Measurements from ENCODE around the gene AADACL2. TPM values are rescaled to one million over a fixed set of nuclear protein-coding genes. Genes with fewer than 3 reads are reported as not detected.
"Not testable (repeated sequence)": the region's sequence is repeated elsewhere in the genome, so short reads cannot be mapped to it uniquely, and the experiment has no call there.

The AADACL2 gene
- total RNA-seq, 2 donors from 2014 or later = 0.62 TPM; not detected in 1

GRCh38 chr3:151788401-151788800, 54.7 kb downstream of the AADACL2 start:
- WGBS = 76% methylated on average over 2 of the region's 2 CpGs
- TF ChIP-seq POLR2A (IDR thresholded peaks at IDR 0.05) (no peak), POLR2AphosphoS5 (IDR thresholded peaks at IDR 0.05) (no peak), CTCF (IDR thresholded peaks at IDR 0.05) (no peak)
- H3K4me1 ChIP-seq (replicated peaks) = no peaks in the 10 kb centered on the region
- intact Hi-C loops (cut with DNase I) = no loop called here
- no peaks in the 10 kb centered on the region for H3K27me3 ChIP-seq (replicated peaks; ENCODE audit: insufficient read depth)
- no peaks in the 10 kb centered on the region for H3K9me3 ChIP-seq
- H3K36me3 ChIP-seq = no peaks in the 10 kb centered on the region
- DNase-seq (ENCODE audit: low spot score) = no peak
- H3K27ac ChIP-seq = no peak overlapping the region
- no peak overlapping the region for H3K4me3 ChIP-seq

GRCh38 chr3:151789853-151790463, 56.2 kb downstream of the AADACL2 start:
- intact Hi-C loops (cut with DNase I) = no loop called here
- Histone ChIP-seq H3K27me3 (replicated peaks; ENCODE audit: insufficient read depth) (no peaks in the 10 kb centered on the region), H3K4me3 (no peak overlapping the region), H3K4me1 (replicated peaks) (no peaks in the 10 kb centered on the region), H3K36me3 (no peaks in the 10 kb centered on the region), H3K9me3 (no peaks in the 10 kb centered on the region), H3K27ac (no peak overlapping the region)
- TF ChIP-seq CTCF (IDR thresholded peaks at IDR 0.05) (no peak), POLR2AphosphoS5 (IDR thresholded peaks at IDR 0.05) (no peak), POLR2A (IDR thresholded peaks at IDR 0.05) (no peak)
- WGBS = 37% methylated on average over 1 of the region's 1 CpG
- DNase-seq (ENCODE audit: low spot score) = no peak

GRCh38 chr3:151790763-151791162, 57.0 kb downstream of the AADACL2 start:
- H3K27ac ChIP-seq; H3K4me1 ChIP-seq (replicated peaks); DNase-seq (ENCODE audit: low spot score); intact Hi-C loops (cut with DNase I); H3K27me3 ChIP-seq (replicated peaks; ENCODE audit: insufficient read depth); H3K4me3 ChIP-seq; H3K36me3 ChIP-seq; H3K9me3 ChIP-seq: not testable (repeated sequence)
- WGBS = 97% methylated on average over 2 of the region's 2 CpGs

- H3K4me3 ChIP-seq = no peak overlapping the region
- H3K4me1 ChIP-seq (replicated peaks) = no peaks in the 10 kb centered on the region
- no peaks in the 10 kb centered on the region for H3K36me3 ChIP-seq
- no peak for DNase-seq (ENCODE audit: low spot score)
- no peaks in the 10 kb centered on the region for H3K9me3 ChIP-seq
- no peak overlapping the region for H3K27ac ChIP-seq
- no peaks in the 10 kb centered on the region for H3K27me3 ChIP-seq (replicated peaks; ENCODE audit: insufficient read depth)
- TF ChIP-seq POLR2AphosphoS5 (IDR thresholded peaks at IDR 0.05) (no peak), POLR2A (IDR thresholded peaks at IDR 0.05) (no peak), CTCF (IDR thresholded peaks at IDR 0.05) (no peak)
- intact Hi-C loops (cut with DNase I) = no loop called here
- 65% methylated on average over 2 of the region's 2 CpGs for WGBS
Observed at GRCh38 chr3:151792411-151792810, 58.7 kb downstream of the AADACL2 start.

GRCh38 chr3:151793636-151794035, 59.9 kb downstream of the AADACL2 start:
- TF ChIP-seq POLR2AphosphoS5 (IDR thresholded peaks at IDR 0.05) (no peak), CTCF (IDR thresholded peaks at IDR 0.05) (no peak), POLR2A (IDR thresholded peaks at IDR 0.05) (no peak)
- H3K27me3 ChIP-seq (replicated peaks; ENCODE audit: insufficient read depth) = no peaks in the 10 kb centered on the region
- H3K36me3 ChIP-seq = no peaks in the 10 kb centered on the region
- WGBS = 42% methylated on average over 2 of the region's 2 CpGs
- intact Hi-C loops (cut with DNase I) = no loop called here
- no peak for DNase-seq (ENCODE audit: low spot score)
- no peak overlapping the region for H3K27ac ChIP-seq
- no peaks in the 10 kb centered on the region for H3K9me3 ChIP-seq
- H3K4me3 ChIP-seq = no peak overlapping the region
- no peaks in the 10 kb centered on the region for H3K4me1 ChIP-seq (replicated peaks)

Measured in prostate gland (tissue), 2 donors.